ENCODE data around the gene STXBP2.

- TF ChIP-seq CTCF (IDR thresholded peaks at IDR 0.05) (no peak), EP300 (IDR thresholded peaks at IDR 0.05) (no peak)
These were observed 9.7 kb upstream of the STXBP2 start for GRCh38 chr19:7627166-7627565.

All from esophagus muscularis mucosa (tissue), 3 donors.